EH (cell line): Measurements from ENCODE around the gene PIGP.
A peak's percentile ranks its signal among the peaks of the same experiment; 100 is the strongest.
"Not testable (repeated sequence)": the region's sequence is repeated elsewhere in the genome, so short reads cannot be mapped to it uniquely, and the experiment has no call there.

ENCODE experiments used
- DNase-seq: peaks from one replicate; pipeline ENCODE4 v3.0.0-alpha.2; 2015; ENCODE audit warnings: low read depth

Gene PIGP

DNA sequence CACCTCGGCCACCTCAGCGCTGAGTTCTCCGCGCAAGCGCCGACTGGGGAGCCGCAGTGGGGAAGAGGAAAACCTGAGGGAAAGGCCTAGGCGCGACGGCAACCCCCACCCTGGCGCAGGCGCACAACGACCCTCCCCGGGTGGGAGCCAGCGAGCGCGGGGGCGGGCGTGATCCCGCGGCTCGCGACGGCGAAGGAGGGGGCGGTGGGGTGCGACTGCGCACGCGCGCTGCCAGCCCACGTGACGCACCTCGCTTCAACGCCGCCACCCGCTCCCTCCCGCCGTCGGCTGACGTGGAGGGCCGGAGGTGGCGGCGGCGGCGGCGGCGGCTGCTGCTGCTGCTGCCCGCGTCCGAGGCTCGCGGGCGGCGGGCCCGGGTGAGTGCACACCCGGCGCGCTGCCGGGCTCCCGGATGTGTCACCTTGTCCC lies at the start of gene PIGP, which contains the start of gene TTC3:
PIGP (minus strand) TSS at position 84 of the 429 bp plus-strand sequence. CDS start 556 bp downstream, outside the sequence.
TTC3 (plus strand) TSS at position 267 of the 429 bp plus-strand sequence. CDS start 14,004 bp downstream, outside the sequence.
- peak; percentile 94 for DNase-seq

DNA sequence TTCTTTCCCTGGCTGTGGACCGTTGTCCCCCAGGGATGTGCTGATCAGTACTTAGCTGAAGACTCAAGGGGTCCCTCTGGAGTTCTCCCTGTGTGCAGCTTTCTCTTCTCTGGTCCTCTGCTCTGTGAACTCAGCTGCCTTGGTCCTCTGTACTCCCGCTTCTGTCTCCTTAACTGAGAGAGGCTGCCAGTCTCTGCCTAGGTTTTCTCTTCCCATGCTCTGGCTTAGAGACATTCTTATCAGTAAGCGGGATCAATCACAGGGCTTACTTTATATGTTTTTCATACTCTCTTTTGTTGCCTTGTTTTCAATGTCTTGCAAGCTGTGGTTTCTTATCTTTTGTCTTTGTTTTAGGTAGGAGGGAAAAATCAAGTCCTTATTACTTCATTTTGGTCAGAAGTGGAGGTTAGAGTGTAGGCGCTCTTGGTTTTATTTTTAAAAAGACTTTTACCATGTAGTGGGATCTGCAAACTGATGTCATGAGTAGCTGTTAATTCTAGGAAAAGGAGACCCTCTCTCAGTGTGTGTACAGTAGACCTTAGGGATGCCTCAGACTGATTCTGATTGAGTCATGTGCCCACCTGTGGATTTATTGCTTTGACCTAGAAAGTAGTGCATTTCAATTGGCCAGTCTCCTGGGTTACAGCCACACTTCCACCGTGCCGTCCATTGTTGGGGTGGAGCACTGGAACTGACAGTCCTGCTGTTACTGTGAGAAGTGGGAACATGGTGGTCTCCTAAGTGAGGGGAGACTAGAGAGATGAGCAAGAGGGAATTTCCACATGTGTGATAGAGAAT lies 46.7 kb upstream of the PIGP start:
- DNase-seq = no peak

DNA sequence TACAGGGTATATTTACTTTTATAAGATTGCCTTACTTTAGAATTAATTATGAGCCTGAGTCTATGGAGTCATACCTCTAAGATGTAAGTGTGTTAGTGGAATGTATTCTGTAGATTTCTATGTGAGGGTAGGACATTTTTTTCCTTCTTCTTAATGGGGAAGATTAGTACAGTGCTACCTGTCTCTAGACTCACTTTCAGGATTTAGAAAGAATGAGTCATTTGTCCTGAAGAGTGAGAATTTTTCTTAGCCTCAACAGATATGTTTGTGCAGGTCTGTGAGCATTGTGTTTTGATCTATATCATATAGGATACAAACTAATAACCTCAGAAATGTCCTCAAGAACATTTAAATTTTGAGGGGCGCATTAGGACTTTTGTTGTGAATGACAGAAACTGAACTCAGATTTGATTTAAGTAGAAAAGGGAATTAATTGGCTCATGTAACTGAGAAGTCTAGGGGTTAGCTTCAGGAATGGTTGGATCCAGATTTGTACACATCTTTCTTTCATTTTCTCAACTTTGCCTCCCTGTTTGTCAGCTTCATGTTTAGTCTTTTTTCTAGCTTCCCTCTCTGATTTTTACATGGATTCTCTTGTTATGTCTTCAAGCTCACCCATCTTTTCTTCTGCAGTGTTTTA lies 45.4 kb upstream of the PIGP start:
- no peak for DNase-seq

DNA sequence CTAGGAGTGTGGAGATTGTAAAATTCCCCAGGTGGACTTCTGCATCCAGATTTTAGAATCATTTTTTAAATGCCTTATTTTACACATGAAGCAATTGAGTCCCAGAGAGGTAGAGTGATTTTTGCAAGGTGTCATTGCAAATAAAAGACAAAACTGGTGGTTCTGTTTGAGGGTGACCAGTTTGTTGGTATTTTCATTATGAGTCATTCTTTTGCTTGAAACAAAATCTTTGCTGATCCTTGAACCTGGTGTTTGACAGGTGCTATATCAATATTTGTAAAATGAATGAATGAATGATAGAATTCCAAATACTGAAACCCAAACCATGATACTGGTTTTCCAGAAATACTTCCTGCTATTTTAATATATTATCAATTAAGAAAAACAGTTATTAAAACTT lies 44.3 kb upstream of the PIGP start:
- DNase-seq = no peak

DNA sequence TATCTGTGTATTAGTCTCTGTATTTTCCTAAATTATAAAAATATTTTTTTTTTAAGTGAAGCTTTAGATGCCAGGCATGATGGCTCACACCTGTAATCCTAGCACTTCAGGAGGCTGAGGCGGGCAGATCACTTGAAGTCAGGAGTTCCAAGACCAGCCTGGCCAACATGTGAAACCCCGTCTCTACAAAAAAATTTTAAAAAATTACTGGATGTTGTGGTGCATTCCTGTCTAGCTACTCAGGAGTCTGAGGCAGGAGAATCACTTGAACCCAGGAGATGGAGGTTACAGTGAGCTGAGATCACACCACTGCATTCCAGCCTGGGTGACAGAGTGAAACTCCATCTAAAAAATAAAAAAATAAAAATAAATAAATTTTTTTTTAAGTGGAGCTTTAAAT lies 43.6 kb upstream of the PIGP start:
- peak; percentile 27 for DNase-seq

DNA sequence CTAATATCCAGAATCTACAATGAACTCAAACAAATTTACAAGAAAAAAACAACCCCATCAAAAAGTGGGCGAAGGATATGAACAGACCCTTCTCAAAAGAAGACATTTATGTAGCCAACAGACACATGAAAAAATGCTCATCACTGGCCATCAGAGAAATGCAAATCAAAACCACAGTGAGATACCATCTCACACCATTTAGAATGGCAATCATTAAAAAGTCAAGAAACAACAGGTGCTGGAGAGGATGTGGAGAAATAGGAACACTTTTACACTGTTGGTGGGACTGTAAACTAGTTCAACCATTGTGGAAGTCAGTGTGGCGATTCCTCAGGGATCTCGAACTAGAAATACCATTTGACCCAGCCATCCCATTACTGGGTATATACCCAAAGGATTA lies 41.4 kb upstream of the PIGP start:
- DNase-seq = not testable (repeated sequence)

DNA sequence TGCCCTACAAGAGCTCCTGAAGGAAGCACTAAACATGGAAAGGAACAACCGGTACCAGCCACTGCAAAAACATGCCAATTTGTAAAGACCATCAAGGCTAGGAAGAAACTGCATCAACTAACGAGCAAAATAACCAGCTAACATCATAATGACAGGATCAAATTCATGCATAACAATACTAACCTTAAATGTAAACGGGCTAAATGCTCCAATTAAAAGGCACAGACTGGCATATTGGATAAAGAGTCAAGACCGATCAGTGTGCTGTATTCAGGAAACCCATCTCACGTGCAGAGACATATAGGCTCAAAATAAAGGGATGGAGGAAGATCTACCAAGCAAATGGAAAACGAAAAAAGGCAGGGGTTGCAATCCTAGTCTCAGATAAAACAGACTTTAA lies 38.2 kb upstream of the PIGP start:
- DNase-seq = not testable (repeated sequence)

DNA sequence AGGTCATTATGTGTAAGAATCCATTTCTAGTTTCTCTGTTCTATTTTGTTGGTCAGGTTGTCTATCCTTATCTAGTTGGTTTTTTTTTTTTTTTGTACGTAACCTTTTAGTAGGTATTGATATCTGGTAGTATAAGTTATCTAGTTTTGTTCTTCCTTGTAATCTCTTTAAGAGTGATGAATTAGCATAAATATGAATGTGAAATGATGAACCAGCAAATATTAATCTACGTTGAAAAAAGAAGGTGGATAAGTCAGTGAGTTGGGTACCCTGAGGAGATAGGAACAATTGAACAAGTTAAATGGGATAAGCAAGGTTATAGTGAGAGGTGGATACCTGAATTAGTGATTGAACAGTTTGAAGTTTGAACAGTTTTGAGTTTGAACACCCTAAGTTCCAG lies 34.1 kb upstream of the PIGP start:
- DNase-seq = no peak

DNA sequence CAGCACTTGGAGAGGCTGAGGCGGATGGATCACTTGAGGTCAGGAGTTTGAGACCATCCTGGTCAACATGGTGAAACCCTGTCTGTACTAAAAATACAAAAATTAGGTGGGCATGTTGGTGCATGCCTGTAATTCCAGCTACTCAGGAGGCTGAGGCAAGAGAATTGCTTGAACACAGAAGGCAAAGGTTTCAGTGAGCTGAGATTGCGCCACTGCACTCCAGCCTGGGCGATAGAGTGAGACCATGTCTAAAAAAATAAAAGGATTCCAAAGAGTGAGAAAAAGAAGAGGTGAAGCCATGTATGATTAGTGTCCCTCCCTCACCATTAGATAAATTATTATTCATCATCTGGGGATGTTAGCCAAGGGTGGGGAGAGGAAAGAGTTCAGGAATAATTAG lies 29.9 kb upstream of the PIGP start:
- not testable (repeated sequence) for DNase-seq

DNA sequence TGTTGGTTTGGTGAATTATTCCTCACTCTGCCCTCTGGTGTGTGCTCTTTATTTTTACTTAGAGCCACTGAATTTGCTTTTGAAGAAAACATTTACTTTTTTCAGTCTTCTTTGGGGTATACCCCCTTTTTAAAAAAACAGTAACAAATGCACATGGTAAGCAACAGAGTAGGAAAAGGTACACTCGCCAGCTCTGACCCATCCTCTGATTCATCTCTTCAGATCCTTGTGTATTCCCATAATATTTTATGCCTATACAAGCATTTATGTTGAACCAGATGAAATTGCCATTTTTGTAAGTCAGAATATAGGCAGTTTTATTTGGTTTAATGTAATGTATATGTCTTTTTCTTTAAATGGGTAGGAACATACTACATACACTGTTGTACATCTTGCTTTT lies 28.5 kb upstream of the PIGP start:
- DNase-seq = no peak

DNA sequence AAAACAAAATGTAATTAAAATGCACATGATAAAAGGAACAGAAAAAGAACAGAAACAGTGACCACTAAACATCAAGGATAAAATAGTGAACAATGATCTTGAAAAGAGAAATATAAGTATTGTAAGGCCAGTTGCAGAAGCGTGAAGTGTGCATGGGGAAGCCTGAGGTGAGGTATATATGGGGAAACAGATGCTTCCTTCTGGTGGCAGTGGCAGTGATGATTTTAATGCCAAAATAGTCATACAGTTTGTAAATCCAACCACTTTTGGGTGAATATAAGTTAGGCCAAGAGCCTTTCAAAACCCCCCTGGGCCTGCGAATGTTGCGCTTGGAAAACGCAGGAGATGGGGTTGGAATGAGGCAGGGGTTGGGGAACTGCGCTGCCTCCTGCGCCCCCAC lies 27.4 kb upstream of the PIGP start:
- no peak for DNase-seq

DNA sequence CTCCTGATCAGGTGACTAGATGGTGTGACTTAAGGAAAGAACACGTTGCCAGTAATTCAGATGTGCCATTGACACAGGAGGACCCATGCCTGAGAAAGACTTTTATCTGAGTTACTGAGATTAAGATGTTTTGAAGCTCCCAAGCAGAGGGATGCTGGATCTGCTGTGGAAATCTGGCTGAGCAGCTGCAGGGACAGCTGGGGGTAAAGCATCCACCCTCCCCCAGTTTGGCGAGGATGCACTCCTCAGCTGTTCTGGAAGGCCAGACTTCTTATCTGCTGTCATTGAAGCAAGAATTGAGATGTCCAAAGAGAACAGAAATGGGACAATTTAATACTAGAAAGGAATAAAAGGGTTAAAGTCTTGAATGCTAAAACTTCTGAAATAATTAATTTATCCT lies 25.9 kb upstream of the PIGP start:
- no peak for DNase-seq

DNA sequence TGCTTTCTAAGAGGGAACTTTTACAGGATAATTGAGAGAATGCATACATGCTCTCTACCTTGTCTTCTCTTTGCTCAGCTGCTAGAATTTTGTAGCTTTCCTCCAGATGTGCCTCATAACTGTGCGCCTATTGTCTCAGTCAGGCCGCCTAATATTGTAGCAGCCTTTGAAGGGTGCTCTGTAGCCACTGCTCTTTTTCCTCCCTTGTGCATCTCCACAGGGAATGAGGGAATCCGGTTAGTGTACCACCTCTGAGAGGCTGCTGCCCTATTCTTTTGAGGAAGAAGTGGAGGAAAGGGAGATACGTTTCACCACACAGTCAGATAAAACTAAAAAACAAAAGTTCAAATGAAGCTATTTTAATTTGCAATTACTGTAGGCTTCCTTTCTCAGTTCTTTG lies 22.9 kb upstream of the PIGP start:
- no peak for DNase-seq

DNA sequence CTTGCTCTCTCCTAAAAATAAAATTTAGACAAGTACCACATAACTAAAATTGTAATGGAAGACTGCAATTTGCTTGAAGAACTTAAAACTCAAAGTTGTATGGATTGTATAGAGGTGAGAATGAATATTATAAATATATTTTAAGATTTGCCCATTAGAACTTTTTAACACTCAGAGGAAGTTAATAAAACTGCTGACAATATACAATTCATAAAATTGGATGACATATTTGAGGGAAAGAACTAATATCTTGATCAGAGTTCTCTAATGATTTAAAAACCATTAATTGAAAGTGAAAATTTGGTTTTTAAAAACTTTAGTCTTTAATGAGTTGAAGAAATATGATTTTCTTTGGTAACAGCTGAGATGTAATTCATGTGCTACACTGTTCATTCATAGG lies 21.1 kb upstream of the PIGP start:
- DNase-seq = no peak

DNA sequence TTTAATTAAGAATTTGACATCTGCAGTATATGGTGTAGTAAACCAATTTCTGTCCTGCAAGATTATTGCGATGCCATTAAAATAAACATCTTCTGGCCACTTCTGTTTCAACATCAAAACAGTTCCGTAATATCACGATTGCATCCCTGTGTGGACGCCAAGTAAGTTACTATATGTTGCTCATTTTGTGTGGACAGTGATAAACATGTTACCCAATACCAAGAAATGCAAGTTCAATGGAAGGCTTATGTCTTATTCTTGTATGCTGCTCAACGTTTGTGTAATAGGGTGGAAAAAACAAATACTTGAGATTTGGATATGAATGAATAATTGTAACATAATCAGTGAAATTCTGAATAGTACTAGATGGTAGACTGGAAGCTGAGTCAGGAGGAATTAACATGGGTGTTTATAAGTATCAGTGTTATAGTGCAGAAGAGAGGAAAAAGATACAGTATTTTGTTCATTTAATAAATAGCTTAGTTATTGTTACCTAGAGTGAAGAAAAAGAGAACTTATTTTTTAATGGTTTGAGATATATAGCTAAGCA lies 15.4 kb upstream of the PIGP start:
- no peak for DNase-seq

DNA sequence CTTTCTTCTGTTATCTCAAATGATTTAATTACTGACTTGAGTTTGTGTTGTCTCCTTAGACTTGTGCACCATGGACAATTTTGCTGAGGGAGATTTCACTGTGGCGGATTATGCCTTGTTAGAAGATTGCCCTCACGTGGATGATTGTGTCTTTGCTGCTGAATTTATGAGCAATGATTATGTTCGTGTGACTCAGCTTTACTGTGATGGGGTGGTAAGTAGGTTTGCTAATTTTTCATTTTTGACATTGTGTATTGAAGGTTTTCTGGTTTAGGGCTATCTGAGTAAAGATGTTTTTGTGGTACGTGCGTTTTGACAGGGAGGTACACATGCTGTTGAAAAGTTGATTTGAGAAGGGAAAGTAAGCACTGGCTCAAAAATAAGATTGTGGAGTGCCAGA lies 14.3 kb upstream of the PIGP start:
- DNase-seq = peak; percentile 63

DNA sequence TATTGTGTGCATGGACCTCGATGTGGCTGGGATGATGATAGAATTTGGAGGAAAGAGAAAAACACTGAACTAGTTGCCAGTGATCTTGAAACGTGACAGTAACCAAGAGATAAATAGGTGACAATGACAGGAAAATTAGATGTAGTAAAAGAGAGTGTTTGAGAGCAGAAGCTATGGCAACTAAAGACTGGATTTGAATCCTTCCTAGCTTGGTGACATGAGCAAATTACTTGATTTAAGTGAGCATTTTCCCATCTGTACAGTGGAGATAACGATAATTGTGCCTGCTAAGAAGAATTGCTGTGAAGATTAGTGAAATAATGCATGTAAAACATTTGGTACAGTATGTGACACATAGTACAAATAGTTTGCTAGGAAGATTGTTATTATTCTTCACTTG lies 12.9 kb upstream of the PIGP start:
- no peak for DNase-seq

DNA sequence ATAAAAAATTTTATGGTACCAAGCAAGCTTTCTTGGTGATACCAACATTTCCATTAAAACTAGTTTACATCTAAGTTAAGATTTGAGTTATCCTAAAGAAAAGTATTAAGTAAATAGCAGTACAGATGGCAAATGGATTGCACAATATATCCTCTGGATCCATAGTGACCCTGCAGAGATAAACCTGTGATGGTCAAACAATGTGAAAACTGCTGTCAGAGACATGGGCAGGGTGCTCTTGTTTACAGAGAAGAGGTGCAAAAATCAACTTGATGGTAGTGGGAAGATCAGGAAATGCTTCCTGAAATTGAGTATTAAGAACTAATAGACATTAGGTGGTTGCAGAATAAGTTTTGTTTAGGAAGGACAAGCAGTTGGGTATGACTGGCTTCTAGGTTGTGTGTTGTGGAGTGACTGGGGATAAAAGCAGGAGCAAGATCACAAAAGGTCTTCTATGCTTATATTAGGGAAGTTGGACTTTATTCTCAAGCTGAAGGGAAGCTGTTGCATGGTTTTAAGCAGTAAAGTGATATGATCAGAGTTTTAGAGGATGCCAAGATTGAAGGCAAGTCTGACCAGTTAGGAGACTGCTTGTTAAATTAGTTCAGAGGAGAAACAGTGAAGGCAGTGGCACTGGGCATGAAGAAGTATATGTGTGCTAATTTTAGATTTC lies 10.1 kb upstream of the PIGP start:
- DNase-seq = no peak

DNA sequence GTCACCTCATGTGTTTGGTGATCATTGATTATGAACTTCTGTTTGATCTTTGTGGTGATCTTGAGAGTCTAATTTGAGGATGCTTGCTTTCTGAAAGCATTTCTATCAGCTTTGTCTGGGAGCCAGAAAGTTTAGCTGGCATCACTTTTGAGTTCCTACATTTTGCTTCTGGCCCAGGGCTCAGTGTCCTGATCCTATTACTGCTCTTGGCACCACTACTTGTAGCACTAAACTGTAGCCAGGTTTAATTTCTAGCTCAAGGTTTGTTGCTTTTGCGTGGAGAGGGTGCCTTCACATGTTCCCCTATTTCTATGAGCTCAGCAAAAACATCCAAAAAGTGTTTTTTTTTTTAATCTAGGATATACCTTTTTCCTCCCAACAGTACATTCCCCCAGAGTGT lies 9.5 kb upstream of the PIGP start:
- no peak for DNase-seq

DNA sequence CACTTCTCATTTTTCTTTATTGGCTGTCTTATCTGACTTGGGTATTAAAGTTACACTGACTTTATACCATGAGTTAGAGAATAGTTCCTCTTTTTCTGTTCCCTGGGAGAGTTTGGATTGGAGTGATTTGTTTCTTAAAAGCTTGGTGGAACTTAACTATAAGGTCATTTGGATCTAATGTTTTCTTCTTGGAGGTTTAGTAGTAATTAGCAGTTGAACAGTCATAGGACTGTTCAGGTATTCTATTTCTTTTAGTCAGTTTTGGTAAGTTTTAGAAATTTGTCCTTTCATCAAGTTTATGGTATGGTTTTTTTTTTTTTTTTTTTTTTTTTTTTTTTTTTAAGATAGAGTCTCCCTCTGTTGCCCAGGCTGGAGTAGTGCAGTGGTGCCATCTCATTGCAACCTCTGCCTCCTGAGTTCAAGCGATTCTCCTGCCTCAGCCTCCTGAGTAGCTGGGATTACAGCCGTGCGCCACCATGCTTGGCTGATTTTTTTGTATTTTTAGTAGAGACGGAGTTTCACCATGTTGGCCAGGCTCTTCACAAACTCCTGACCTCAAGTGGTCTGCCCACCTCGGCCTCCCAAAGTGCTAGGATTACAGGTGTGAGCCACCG lies 6.4 kb upstream of the PIGP start:
- no peak for DNase-seq

DNA sequence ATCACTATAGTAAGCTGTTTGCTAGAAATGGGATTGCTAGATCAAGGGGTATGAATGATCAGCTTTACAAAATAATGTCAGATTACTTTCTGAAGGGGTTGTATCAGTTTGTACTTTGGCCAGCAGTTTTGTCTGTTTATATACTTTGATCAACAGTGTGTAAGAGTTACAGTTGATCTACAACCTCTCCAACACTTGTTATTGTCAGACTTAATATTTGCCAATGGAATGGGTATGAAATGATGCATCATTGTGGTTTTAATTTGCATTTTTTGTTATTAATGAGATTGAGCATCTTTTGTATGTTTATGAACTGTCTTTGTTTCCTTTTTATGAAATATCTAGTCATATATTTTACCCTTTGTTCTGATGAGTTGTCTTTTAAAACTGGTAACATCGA lies 4.5 kb upstream of the PIGP start:
- no peak for DNase-seq

DNA sequence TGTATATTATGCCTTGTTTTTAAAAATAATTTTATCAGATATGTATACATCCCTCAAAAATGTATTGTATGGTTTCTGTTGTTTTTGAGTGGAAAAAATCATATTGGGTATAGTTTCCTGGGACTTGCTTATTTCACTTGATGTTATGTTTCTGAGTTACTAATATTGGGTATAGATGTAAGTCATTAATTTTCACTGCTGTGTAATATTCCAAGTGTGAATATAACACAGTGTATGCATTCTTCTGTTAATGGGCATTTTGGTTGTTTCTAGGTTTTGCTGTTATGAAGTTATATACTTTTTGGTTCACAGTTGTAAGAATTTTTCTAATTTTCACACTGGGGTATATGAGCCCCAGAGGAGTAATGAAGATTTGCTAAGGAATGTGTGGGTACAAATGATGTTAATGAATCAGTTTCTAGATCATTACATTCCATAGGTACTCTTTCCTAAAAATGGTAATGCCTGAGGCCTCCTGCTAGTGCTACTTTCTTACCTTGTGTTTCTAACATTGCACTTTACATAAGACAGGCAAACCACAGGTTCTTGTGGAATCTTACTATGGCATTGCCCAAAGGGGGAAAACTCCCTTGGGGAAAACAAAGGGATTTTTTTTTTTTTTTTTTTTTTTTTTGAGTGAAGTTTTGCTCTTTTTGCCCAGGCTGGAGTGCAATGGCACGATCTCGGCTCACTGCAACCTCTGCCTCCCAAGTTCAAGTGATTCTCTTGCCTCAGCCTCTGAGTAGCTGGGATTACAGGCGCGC lies 3.4 kb upstream of the PIGP start:
- no peak for DNase-seq
